ENCODE measurements around the gene EIF1AD.
"Not testable (repeated sequence)": the region's sequence is repeated elsewhere in the genome, so short reads cannot be mapped to it uniquely, and the experiment has no call there.

The EIF1AD gene

GRCh38 chr11:65973439-65974110 is 28.4 kb downstream of the EIF1AD start:
- no peak for DNase-seq (ENCODE audit: low read depth in 1 of 2, low spot score in 1 of 2)

GRCh38 chr11:65972116-65972515 is 29.8 kb downstream of the EIF1AD start:
- no peak for DNase-seq (ENCODE audit: low read depth in 1 of 2, low spot score in 1 of 2)

- no peak for DNase-seq (ENCODE audit: low read depth in 1 of 2, low spot score in 1 of 2)
Observed at GRCh38 chr11:65968600-65969482, 33.1 kb downstream of the EIF1AD start.

- no peak for DNase-seq (ENCODE audit: low read depth in 1 of 2, low spot score in 1 of 2)
Observed at GRCh38 chr11:65967329-65967934, 34.5 kb downstream of the EIF1AD start.

GRCh38 chr11:65965986-65966762 is 35.8 kb downstream of the EIF1AD start:
- no peak for DNase-seq (ENCODE audit: low read depth in 1 of 2, low spot score in 1 of 2)

GRCh38 chr11:65964906-65965305 is 37.1 kb downstream of the EIF1AD start:
- no peak for DNase-seq (ENCODE audit: low read depth in 1 of 2, low spot score in 1 of 2)

- no peak for DNase-seq (ENCODE audit: low read depth in 1 of 2, low spot score in 1 of 2)
Observed at GRCh38 chr11:65962141-65962564, 39.8 kb downstream of the EIF1AD start.

- DNase-seq (ENCODE audit: low read depth in 1 of 2, low spot score in 1 of 2): peak; percentile 88 to 93
Observed at GRCh38 chr11:65961267-65962140, 40.5 kb downstream of the EIF1AD start, which contains the start of gene SART1. TSS of gene SART1 (plus strand) at chr11:65961734. CDS start at chr11:65961781, 47 bp downstream.

GRCh38 chr11:65960824-65961266 is 41.1 kb downstream of the EIF1AD start:
- DNase-seq (ENCODE audit: low read depth in 1 of 2, low spot score in 1 of 2): no peak

GRCh38 chr11:65958774-65959420 is 43.1 kb downstream of the EIF1AD start:
- DNase-seq (ENCODE audit: low read depth in 1 of 2, low spot score in 1 of 2): no peak

- no peak for DNase-seq (ENCODE audit: low read depth in 1 of 2, low spot score in 1 of 2)
Observed at GRCh38 chr11:65958291-65958690, 43.7 kb downstream of the EIF1AD start.

GRCh38 chr11:65954771-65955170 is 47.2 kb downstream of the EIF1AD start:
- DNase-seq (ENCODE audit: low read depth in 1 of 2, low spot score in 1 of 2): no peak

GRCh38 chr11:65953471-65953870 is 48.5 kb downstream of the EIF1AD start:
- no peak for DNase-seq (ENCODE audit: low read depth in 1 of 2, low spot score in 1 of 2)

- DNase-seq (ENCODE audit: low read depth in 1 of 2, low spot score in 1 of 2): no peak
Observed at GRCh38 chr11:65952052-65952521, 49.9 kb downstream of the EIF1AD start.

GRCh38 chr11:65951641-65952040 is 50.3 kb downstream of the EIF1AD start:
- DNase-seq (ENCODE audit: low read depth in 1 of 2, low spot score in 1 of 2): not testable (repeated sequence)

GRCh38 chr11:65950711-65951110 is 51.2 kb downstream of the EIF1AD start:
- not testable (repeated sequence) for DNase-seq (ENCODE audit: low read depth in 1 of 2, low spot score in 1 of 2)

GRCh38 chr11:65947603-65948125 is 54.3 kb downstream of the EIF1AD start:
- DNase-seq (ENCODE audit: low read depth in 1 of 2, low spot score in 1 of 2): no peak

GRCh38 chr11:65947133-65947532 is 54.8 kb downstream of the EIF1AD start:
- no peak for DNase-seq (ENCODE audit: low read depth in 1 of 2, low spot score in 1 of 2)

- DNase-seq (ENCODE audit: low read depth in 1 of 2, low spot score in 1 of 2): no peak
Observed at GRCh38 chr11:65946655-65947054, 55.3 kb downstream of the EIF1AD start.

All from activated T-helper 1 cell treated with anti-CD3 and anti-CD28 coated beads, Interleukin-2, amount 50 U/mL, for 16 hours (primary cell).